Endodermal cell (in vitro differentiated cells): Measurements from ENCODE around the gene TBC1D1. TPM values are rescaled to one million over a fixed set of nuclear protein-coding genes. Genes with fewer than 3 reads are reported as not detected.

ENCODE experiments used
- DNase-seq: peaks from one replicate; pipeline ENCODE4 v3.0.0-alpha.2; 2017
- H3K27ac ChIP-seq: 2 replicates; pipeline ENCODE4 v1.5.1; 2013; ENCODE audit warnings: mild to moderate bottlenecking, low read depth, low read length, moderate library complexity
- H3K27me3 ChIP-seq: 2 replicates; pipeline ENCODE4 v1.6.1; 2013; ENCODE audit warnings: mild to moderate bottlenecking, low read length, moderate library complexity; ENCODE audit not compliant: insufficient read depth, control insufficient read depth, poor library complexity, severe bottlenecking
- H3K36me3 ChIP-seq: 2 replicates; pipeline ENCODE4 v1.7.0; 2013; ENCODE audit warnings: mild to moderate bottlenecking, low read length, moderate library complexity; ENCODE audit not compliant: control insufficient read depth, insufficient read depth
- H3K4me1 ChIP-seq: one replicate; pipeline ENCODE4 v1.7.0; 2013; ENCODE audit warnings: low read length; ENCODE audit not compliant: control insufficient read depth, insufficient read depth
- H3K4me3 ChIP-seq: 2 replicates; pipeline ENCODE4 v1.5.1; 2013; ENCODE audit warnings: mild to moderate bottlenecking, low read length, moderate library complexity
- H3K9ac ChIP-seq: 2 replicates; pipeline ENCODE4 v1.6.1; 2013; ENCODE audit warnings: mild to moderate bottlenecking, low read length, moderate library complexity; ENCODE audit not compliant: poor library complexity, severe bottlenecking; ENCODE audit errors: extremely low read depth
- H3K9me3 ChIP-seq: 2 replicates; pipeline ENCODE4 v1.6.1; 2013; ENCODE audit warnings: mild to moderate bottlenecking, low read length, moderate library complexity; ENCODE audit not compliant: control insufficient read depth
- H3K27ac Mint-ChIP-seq: 2 replicates; pipeline ENCODE4 v1.8.0; 2020; ENCODE audit warnings: mixed read lengths
- H3K27me3 Mint-ChIP-seq: 2 replicates; pipeline ENCODE4 v1.8.0; 2021; ENCODE audit warnings: mild to moderate bottlenecking, mixed read lengths; ENCODE audit not compliant: insufficient read depth
- H3K36me3 Mint-ChIP-seq: 2 replicates; pipeline ENCODE4 v1.8.0; 2020; ENCODE audit warnings: low read depth, mixed read lengths
- H3K4me1 Mint-ChIP-seq: 2 replicates; pipeline ENCODE4 v1.8.0; 2020; ENCODE audit warnings: mixed read lengths
- H3K4me3 Mint-ChIP-seq: 2 replicates; pipeline ENCODE4 v1.8.0; 2020; ENCODE audit warnings: mild to moderate bottlenecking, moderate library complexity, mixed read lengths
- H3K9me3 Mint-ChIP-seq: 2 replicates; pipeline ENCODE4 v1.8.0; 2020; ENCODE audit warnings: mild to moderate bottlenecking, mixed read lengths
- CTCF ChIP-seq: fragments of 200-600 bp; sonication (generic); conservative IDR thresholded peaks from 2 replicates; pipeline ENCODE4 v1.5.0; 2021; ENCODE audit warnings: antibody characterized with exemption, mild to moderate bottlenecking
- WGBS, 2 experiments: methylation state at CpG; one replicate each; pipeline versions ENCODE4 v1.1.5 to v1.1.7; 2013; ENCODE audit warnings: missing lambda C conversion rate in 2 of 2, mixed read lengths in 1 of 2; ENCODE audit not compliant: insufficient coverage in 1 of 2, insufficient read length in 1 of 2; 5-methylcytosine and 5-hydroxymethylcytosine counted together
- total RNA-seq, 2 donors: library from RNA; stranded (reverse); fragmentation: NEBNext Ultra II Directional in 1 of 2; extraction: Animal tissue kit (Norgen Biotek cat#: 25700) in 1 of 2; gene quantifications; 2 replicates in 1 of 2; 3 replicates in 1 of 2; pipeline ENCODE4 v1.2.1, GENCODE V29; 2021

The TBC1D1 gene
- total RNA-seq, 2 donors from 2014 or later: 110 to 122 TPM

GRCh38 chr4:38088321-38088720, 197.4 kb downstream of the TBC1D1 start:
- peaks cover 38% of the 10 kb centered on the region for H3K36me3 ChIP-seq
- H3K9me3 ChIP-seq: no peaks in the 10 kb centered on the region
- no peak overlapping the region for H3K4me3 ChIP-seq
- no peak overlapping the region for H3K27ac ChIP-seq
- H3K4me1 Mint-ChIP-seq: peaks cover 24% of the 10 kb centered on the region
- no peak for TF ChIP-seq CTCF
- no peak for DNase-seq
- H3K27me3 ChIP-seq: no peaks in the 10 kb centered on the region
- no peak overlapping the region for H3K27ac Mint-ChIP-seq
- no peak overlapping the region for H3K4me3 Mint-ChIP-seq
- H3K9me3 Mint-ChIP-seq: no peaks in the 10 kb centered on the region
- H3K4me1 ChIP-seq: no peaks in the 10 kb centered on the region
- no peaks in the 10 kb centered on the region for H3K27me3 Mint-ChIP-seq
- peaks cover 20% of the 10 kb centered on the region for H3K36me3 Mint-ChIP-seq
- H3K9ac ChIP-seq: no peak overlapping the region

- no peak for DNase-seq
- Histone ChIP-seq H3K9ac (no peak overlapping the region), H3K36me3 (peaks cover 35% of the 10 kb centered on the region), H3K4me1 (no peaks in the 10 kb centered on the region), H3K27me3 (no peaks in the 10 kb centered on the region), H3K4me3 (no peak overlapping the region), H3K27ac (no peak overlapping the region), H3K9me3 (no peaks in the 10 kb centered on the region)
- no peak for TF ChIP-seq CTCF
- H3K36me3 Mint-ChIP-seq: peaks cover 21% of the 10 kb centered on the region
- peaks cover 32% of the 10 kb centered on the region for H3K4me1 Mint-ChIP-seq
- WGBS, 2 experiments: 87 to 90% methylated on average over 3 to 4 of the region's 4 CpGs
- no peak overlapping the region for H3K4me3 Mint-ChIP-seq
- H3K27ac Mint-ChIP-seq: no peak overlapping the region
- no peaks in the 10 kb centered on the region for H3K9me3 Mint-ChIP-seq
- H3K27me3 Mint-ChIP-seq: no peaks in the 10 kb centered on the region
Observed at GRCh38 chr4:38089961-38090360, 199.1 kb downstream of the TBC1D1 start.

- Histone ChIP-seq H3K4me1 (no peaks in the 10 kb centered on the region), H3K4me3 (no peak overlapping the region), H3K27ac (no peak overlapping the region), H3K36me3 (peaks cover 34% of the 10 kb centered on the region), H3K27me3 (no peaks in the 10 kb centered on the region), H3K9ac (no peak overlapping the region), H3K9me3 (no peaks in the 10 kb centered on the region)
- no peak overlapping the region for H3K4me3 Mint-ChIP-seq
- peaks cover 25% of the 10 kb centered on the region for H3K36me3 Mint-ChIP-seq
- H3K4me1 Mint-ChIP-seq: peaks cover 30% of the 10 kb centered on the region
- TF ChIP-seq CTCF: no peak
- WGBS, 2 experiments: 93 to 94% methylated on average over 6 to 7 of the region's 7 CpGs
- no peaks in the 10 kb centered on the region for H3K9me3 Mint-ChIP-seq
- no peaks in the 10 kb centered on the region for H3K27me3 Mint-ChIP-seq
- no peak overlapping the region for H3K27ac Mint-ChIP-seq
- no peak for DNase-seq
Observed at GRCh38 chr4:38090455-38091246, 199.8 kb downstream of the TBC1D1 start.
